Loucy (cell line): Measurements from ENCODE around the gene MARK3.

Experiments
- EZH2phosphoT487 ChIP-seq: fragments of 200-600 bp; IDR thresholded peaks from 2 replicates; pipeline ENCODE4 v1.6.1; 2018; ENCODE audit warnings: antibody characterized with exemption, mild to moderate bottlenecking, moderate library complexity, borderline replicate concordance
- TF ChIP-seq, protein P1 (sequence below): fragments of 200-600 bp; sonication (generic); conservative IDR thresholded peaks from 2 replicates; pipeline ENCODE4 v1.5.1; 2014; ENCODE audit warnings: mild to moderate bottlenecking, antibody characterized with exemption, low read length

DNA sequence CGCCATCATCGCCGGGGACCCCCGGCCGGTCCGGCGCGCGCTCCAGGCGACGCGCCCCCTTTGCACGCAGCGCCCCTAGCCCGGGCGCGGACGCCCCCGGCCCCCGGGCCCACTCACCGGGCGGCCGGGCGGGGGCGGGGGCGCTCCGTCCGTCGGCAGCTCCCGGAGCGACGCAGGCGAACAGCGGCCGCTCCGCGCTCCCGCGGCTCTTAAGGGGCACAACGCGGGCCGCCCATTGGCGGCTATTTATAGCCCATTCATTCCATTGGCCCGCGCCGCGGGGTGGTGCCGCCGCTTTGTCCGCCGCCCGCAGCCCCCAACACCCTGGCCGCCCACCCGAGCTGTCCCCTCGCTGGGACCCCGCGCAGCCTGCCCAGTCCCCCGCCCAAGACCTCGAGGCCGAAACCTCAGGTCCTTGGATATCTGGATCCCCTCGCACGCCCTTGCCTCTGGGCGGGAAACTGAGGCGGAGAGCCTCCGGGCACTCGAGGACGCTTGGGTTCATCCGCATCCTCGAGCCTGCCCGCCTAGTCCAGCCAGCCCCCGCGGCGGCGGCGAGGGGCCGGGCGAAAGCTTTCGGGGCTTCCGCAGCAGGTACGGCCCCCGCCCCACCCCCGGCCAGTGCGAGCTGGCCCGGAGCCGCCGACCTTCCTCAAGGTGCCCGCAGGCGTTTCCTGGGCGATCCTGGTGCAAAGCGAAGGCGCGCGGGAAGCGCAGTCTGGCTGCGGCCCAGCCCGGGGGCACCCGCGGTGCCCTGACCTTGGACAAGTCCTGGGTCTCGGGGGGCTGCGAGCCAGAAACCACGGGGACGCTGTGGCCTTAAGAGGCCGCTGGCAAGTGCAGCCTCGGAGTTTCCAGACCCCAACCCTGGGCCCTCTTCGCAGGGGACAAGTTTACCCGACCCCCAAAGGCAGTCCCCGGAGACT is 137.7 kb downstream of the MARK3 start, which contains the start of gene CKB:
- TF ChIP-seq, protein P1, sequence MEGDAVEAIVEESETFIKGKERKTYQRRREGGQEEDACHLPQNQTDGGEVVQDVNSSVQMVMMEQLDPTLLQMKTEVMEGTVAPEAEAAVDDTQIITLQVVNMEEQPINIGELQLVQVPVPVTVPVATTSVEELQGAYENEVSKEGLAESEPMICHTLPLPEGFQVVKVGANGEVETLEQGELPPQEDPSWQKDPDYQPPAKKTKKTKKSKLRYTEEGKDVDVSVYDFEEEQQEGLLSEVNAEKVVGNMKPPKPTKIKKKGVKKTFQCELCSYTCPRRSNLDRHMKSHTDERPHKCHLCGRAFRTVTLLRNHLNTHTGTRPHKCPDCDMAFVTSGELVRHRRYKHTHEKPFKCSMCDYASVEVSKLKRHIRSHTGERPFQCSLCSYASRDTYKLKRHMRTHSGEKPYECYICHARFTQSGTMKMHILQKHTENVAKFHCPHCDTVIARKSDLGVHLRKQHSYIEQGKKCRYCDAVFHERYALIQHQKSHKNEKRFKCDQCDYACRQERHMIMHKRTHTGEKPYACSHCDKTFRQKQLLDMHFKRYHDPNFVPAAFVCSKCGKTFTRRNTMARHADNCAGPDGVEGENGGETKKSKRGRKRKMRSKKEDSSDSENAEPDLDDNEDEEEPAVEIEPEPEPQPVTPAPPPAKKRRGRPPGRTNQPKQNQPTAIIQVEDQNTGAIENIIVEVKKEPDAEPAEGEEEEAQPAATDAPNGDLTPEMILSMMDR = no peak
- no peak for TF ChIP-seq EZH2phosphoT487
